ENCODE measurements around the gene FXYD5.
"Not testable (repeated sequence)": the region's sequence is repeated elsewhere in the genome, so short reads cannot be mapped to it uniquely, and the experiment has no call there.

The FXYD5 gene

GRCh38 chr19:35120492-35120891, 34.0 kb upstream of the FXYD5 start:
- DNase-seq = no peak

- DNase-seq = no peak
These were observed 33.6 kb upstream of the FXYD5 start for GRCh38 chr19:35120898-35121297.

- DNase-seq = no peak
These were observed 31.6 kb upstream of the FXYD5 start for GRCh38 chr19:35122687-35123551.

GRCh38 chr19:35123573-35123972, 31.0 kb upstream of the FXYD5 start:
- no peak for DNase-seq

- peak; percentile 86 for DNase-seq
These were observed 30.2 kb upstream of the FXYD5 start for GRCh38 chr19:35124098-35125060.

GRCh38 chr19:35125270-35125717, 29.2 kb upstream of the FXYD5 start:
- no peak for DNase-seq

- no peak for DNase-seq
These were observed 28.5 kb upstream of the FXYD5 start for GRCh38 chr19:35125749-35126623.

GRCh38 chr19:35126624-35126959, 27.9 kb upstream of the FXYD5 start:
- DNase-seq = no peak

GRCh38 chr19:35127871-35128270, 26.7 kb upstream of the FXYD5 start:
- DNase-seq = no peak

GRCh38 chr19:35128398-35129057, 26.0 kb upstream of the FXYD5 start:
- DNase-seq = no peak

- not testable (repeated sequence) for DNase-seq
These were observed 24.7 kb upstream of the FXYD5 start for GRCh38 chr19:35129724-35130274.

- DNase-seq = no peak
These were observed 23.5 kb upstream of the FXYD5 start for GRCh38 chr19:35130761-35131720.

GRCh38 chr19:35132254-35132653, 22.3 kb upstream of the FXYD5 start:
- no peak for DNase-seq

GRCh38 chr19:35133826-35134225, 20.7 kb upstream of the FXYD5 start:
- no peak for DNase-seq

GRCh38 chr19:35134601-35135242, 19.8 kb upstream of the FXYD5 start, which contains the start of gene LGI4:
Gene LGI4, minus strand, starts transcription at chr19:35135059. Its CDS starts 379 bp downstream, at chr19:35134680.
- no peak for DNase-seq

- peak; percentile 71 for DNase-seq
These were observed 19.1 kb upstream of the FXYD5 start for GRCh38 chr19:35135389-35135909.

- DNase-seq = no peak
These were observed 18.3 kb upstream of the FXYD5 start for GRCh38 chr19:35136231-35136630.

- no peak for DNase-seq
These were observed 17.4 kb upstream of the FXYD5 start for GRCh38 chr19:35136977-35137702.
